Stimulated activated naive CD8-positive, alpha-beta T cell treated with anti-CD3 and anti-CD28 coated beads, Interleukin-15, Interleukin-2, amounts not matched to agents 100 U/mL and 50 U/mL, for 24 hours (primary cell): Measurements from ENCODE around the gene KRT10.
"Not testable (repeated sequence)": the region's sequence is repeated elsewhere in the genome, so short reads cannot be mapped to it uniquely, and the experiment has no call there.

Source experiments
- ATAC-seq: fragments of 150-1000 bp; cut with Tn5 transposase; one replicate; pipeline ENCODE4 v1.10.0; 2021
- DNase-seq: peaks from one replicate; pipeline ENCODE4 v3.0.0; 2021

Gene KRT10

DNA sequence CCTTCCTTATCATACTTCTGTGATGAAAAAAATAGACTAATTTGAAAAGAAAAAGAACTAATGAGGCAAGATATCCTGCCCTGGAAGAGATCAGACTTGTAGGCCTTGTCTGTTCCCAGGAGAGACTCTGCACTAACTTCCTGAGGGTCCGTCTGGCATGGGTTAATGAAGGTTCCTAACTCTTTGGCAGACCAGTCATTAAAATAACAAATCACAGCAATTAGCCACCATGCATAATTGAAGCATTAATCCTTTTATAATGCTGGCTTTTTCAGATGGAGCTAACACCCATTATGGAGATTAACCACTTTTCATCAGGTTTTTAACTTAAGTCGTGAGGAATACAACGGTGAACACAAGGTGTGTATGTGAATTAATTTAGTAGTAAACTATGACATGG lies 10.4 kb upstream of the KRT10 start:
- ATAC-seq, result no peak

GRCh38 chr17:40830085-40830776 lies 7.8 kb upstream of the KRT10 start:
- ATAC-seq (no peak), DNase-seq (no peak)

More for the DNA sequence above, 10.4 kb upstream of the KRT10 start:
- DNase-seq, result no peak

DNA sequence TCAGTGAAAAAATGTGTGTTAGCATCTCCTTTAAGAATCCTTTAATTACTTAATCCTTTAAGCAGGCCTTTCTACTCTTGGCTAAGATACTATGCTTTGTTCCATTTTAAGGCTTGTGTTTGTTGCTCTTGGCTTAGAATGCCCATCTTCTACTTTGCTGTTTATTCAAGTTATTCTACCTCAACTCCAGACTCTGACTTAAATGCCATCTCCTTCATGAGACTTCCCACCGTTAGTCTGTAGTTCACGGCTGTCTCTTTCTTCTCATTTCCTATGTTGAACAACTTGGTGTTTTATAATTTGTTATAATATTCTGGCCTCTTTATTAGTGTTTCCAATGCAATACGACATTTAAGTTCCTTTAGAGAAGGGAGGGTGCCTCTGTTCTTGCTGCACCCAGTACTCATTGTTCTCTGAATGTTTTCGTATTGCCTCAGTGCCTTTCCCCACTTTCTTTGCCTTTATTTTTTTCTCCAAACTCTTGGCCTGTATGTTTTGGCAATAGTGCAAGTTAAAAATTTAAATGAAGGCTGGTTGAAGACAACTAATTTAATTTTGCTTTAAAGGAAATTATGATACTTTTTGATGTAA lies 6.1 kb upstream of the KRT10 start:
- ATAC-seq (no peak), DNase-seq (no peak)

- DNase-seq, result no peak
- ATAC-seq, result peak; percentile 65
Measured at GRCh38 chr17:40827746-40828453, 5.5 kb upstream of the KRT10 start.

DNA sequence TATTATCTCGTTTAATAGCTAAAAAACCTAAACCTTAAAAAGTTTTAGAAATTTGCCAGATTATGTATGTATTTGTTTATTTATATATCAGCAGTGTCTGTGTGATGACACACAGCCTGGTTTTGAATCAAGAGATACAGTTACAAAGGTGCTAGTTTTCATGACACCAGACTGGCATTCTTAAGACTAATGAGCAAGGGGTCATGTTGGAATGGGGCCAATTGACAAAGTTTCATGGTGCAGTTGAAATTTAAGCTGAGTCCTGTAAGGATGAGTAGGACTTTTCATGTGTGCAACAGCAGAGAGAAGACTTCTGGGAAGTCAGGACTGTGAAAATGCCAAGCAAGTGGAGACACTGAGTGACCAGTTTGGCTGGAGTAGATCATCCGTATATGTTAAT lies 3.2 kb upstream of the KRT10 start:
- DNase-seq, result no peak
- no peak for ATAC-seq

DNA sequence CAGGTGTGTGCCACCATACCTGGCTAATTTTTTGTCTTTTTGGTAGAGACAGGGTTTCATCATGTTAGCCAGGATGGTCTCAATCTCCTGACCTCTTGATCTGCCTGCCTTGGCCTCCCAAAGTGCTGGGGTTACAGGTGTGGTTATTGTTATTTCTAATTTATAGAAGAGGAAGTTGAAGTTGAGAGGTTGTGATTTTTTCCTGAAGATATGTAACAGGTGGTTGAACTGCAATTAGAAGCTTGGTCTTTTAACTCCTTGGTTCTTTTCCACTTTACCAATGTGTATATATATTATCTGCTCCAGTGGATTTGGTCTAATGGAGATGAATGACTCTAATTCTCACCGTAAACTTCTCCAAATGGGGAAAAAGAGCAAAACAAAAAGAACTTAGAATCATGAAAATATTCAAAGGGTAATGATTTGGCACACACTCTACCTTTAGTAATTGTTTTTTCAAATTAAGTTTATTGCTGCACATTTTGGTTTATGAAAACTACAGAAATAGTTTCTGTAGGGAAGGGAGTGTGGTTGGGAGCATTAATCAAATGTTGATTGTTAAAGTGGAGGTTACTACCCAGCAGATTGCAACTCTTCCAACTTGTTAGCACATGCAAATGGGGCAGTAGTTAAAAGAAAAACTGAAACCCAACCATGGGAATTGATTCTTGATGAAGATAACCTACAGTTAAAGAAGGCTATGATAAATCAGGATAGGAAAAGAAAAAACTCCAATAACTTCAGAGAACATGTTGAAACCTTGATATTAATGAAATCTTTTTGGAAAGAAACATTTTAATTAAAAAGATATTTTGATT lies 1.8 kb upstream of the KRT10 start:
- DNase-seq, result no peak
- ATAC-seq, result no peak

DNA sequence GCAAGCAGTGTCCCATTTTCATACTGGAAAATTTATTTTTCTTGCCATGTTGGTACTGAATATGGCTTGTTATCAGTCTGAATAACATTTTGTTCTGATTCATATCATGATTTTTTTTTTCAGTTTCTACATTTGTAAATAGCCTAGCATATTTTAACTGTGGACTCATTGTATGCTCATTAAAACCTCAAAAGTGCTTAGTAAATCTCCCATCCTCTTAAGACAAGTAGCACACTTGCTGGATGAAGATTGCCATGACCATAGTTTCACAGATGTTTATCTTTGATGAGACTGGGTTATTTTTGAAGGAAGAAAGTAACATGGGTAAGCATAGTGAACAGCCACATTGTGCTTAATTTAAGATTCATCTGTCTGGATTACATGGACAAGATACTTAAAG lies 878 bp downstream of the KRT10 start:
- no peak for DNase-seq
- no peak for ATAC-seq

DNA sequence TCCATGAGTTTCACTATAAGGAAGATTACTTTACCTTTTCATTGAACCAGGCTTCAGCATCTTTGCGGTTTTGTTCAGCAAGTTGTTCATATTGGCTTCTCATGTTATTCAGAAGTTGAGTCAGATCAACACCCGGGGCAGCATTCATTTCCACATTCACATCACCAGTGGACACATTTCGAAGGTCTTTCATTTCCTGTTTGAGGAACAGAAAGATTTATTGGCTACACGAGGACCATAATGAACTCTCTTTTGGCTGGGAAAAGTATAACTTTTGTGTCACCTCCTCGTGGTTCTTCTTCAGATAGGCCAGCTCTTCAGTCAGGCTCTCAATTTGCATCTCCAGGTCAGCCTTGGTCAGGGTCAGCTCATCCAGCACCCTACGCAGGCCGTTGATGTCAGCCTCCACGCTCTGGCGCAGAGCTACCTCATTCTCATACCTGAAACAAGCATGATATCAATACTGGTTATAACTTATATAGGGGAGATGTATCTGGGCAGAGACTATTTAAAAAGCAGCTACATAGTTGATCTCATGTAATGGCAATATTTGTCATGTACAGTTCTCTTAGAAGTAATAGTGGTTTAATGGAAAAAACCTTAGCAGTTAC lies 2.1 kb downstream of the KRT10 start:
- no peak for ATAC-seq
- no peak for DNase-seq

DNA sequence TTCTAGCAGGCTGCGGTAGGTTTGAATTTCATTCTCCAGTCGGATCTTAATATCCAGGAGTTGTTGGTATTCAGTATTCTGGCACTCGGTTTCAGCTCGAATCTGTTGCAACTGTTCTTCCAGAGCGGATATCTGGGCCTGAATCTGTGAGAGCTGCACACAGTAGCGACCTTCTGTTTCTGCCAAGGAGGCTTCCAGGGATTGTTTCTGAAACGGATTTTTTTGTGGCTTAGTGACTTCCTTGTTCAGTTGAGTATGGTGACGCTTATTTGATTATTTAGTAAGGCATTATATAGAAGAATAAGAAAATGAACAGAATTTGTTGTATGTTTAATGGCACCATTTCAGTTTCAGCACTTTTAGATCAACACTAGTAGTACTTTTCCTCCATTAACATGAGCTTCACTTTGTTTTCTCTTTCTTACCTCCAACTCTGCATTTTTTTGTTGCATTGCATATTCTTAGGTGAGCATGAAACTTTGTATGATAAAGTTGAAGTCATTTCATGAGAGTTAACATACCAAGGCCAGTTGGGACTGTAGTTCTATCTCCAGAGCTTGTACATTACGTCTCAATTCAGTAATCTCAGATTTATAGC lies 2.8 kb downstream of the KRT10 start:
- DNase-seq (no peak), ATAC-seq (no peak)

DNA sequence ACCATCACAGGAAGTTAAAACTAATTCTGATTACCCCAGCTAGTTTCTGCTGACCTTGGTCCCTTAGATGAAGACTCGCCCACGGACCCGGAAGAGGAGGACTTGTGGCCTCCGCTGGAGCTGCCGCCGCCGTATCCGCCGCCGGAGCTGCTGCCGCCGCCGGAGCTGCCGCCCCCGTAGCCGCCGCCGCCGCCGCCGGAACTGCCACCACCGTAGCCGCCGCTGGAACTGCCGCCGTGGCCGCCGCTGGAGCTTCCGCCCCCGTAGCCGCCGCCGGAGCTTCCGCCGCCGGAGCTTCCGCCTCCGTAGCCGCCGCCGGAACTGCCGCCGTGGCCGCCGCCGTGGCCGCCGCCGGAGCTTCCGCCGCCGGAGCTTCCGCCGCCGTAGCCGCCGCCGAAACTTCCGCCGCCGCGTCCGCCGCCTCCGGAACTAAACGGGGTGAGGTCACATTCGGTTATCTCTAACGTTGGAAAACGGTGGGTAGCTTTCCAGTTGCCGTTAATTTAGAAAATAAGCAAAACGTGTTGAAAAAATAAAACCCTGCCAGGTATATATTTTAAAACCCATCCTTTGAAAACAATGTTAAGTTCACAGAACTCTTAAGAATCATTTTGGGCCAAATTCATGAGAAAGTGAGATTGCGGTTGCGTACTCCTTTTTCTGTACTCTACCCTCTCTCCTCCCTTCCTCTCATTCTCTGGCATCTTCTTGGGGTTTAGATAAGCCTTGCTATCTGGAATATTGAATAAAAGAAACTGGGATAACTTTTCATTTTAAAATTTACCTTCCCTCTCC lies 3.5 kb downstream of the KRT10 start:
- DNase-seq (peak; percentile 83), ATAC-seq (peak; percentile 89)

- ATAC-seq (no peak), DNase-seq (no peak)
Measured at GRCh38 chr17:40818343-40818732, 4.1 kb downstream of the KRT10 start.

- DNase-seq (no peak), ATAC-seq (no peak)
Measured at GRCh38 chr17:40817103-40817682, 5.2 kb downstream of the KRT10 start.

DNA sequence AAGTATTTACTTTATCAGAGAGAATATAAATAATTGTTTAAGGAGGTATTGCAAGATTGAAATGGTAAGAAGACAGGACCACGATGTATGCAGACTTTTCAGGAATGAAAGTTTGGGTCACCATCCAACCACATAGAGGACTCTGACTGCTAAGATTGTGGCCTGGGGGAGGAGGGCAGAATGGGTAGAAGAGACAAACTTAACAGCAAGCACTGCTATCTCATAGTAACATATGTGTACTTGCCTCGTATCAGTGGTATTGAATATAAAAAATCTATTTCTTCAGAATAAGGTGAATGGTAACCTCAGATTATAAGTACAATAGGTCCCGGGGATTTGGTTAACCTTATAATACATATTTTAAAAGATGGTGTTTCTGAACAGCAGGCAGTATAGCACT lies 5.8 kb downstream of the KRT10 start:
- no peak for DNase-seq
- ATAC-seq, result no peak

GRCh38 chr17:40815381-40815780 lies 7.0 kb downstream of the KRT10 start:
- ATAC-seq, result no peak

DNA sequence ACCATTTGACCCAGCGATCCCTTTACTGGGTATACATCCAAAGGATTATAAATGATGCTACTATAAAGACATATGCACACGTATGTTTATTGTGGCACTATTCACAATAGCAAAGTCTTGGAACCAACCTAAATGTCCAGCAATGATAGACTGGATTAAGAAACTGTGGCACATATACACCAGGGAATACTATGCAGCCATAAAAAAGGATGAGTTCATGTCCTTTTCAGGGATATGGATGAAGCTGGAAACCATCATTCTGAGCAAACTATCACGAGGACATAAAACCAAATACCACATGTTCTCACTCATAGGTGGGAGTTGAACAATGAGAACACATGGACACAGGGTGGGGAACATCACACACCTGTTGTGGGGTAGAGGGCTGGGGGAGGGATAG lies 7.8 kb downstream of the KRT10 start:
- ATAC-seq, DNase-seq: not testable (repeated sequence)

More at GRCh38 chr17:40815381-40815780, 7.0 kb downstream of the KRT10 start:
- DNase-seq, result no peak

DNA sequence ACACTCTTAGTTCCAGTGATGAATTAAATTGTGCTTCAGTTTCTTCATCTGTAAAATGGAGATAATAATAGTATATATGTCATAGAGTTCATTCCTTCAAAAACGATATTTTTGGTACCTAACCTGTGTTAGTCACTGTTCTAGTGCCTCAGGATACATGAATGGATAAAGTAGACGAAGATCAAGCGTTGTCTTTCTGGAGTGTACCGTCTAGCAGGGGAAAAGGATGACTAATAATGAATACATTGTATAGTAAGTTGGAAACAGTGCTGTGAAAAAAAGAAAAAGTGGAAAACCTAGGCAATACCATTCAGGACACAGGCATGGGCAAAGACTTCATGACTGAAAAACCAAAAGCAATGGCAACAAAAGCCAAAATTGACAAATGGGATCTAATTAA lies 8.6 kb downstream of the KRT10 start:
- DNase-seq, result no peak
- no peak for ATAC-seq

GRCh38 chr17:40812639-40813038 lies 9.8 kb downstream of the KRT10 start:
- DNase-seq (no peak), ATAC-seq (no peak)

DNA sequence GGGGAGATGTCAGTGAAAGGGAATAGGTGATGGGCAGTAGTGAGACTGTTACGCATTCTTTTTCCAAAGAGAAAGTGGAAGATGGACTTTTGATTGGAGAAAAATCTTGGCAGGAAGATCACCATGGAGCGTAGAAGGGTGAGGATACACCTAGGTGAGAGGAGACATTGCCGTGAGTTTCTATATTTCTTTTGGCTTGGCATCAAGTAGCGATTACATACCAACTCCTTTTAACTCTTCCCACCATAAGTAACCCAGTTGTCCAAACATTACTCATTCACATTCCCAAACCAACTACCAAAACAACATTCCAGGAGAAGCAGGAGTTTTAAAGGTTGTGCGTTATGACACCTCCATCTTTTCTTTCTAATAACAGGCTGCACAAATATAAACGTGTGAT lies 11.9 kb downstream of the KRT10 start:
- DNase-seq, result no peak
- ATAC-seq, result no peak

GRCh38 chr17:40809721-40810421 lies 12.5 kb downstream of the KRT10 start:
- no peak for DNase-seq

DNA sequence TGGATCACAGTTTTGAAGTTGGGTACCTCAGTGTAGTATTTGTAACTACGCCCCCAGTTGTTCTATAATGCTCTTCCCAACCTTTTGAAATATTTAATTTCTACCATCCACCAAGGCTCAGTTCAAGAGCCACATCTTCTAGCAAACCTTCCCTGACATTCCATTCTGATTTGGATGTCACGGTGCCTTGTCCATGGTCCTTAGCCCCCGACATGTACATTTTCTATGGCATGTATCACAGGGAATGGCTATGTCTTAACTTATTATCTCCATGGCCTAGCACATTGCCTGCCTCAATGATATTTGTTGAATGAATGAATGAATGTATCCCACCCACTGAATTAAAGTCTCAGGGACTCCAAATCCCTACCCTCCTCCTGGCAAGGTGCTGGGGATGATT lies 16.3 kb downstream of the KRT10 start:
- no peak for ATAC-seq
- DNase-seq, result no peak

More at GRCh38 chr17:40809721-40810421, 12.5 kb downstream of the KRT10 start:
- ATAC-seq, result no peak
